ENCODE data around the gene OR4D11.
"Not testable (repeated sequence)": the region's sequence is repeated elsewhere in the genome, so short reads cannot be mapped to it uniquely, and the experiment has no call there.

The OR4D11 gene

DNA sequence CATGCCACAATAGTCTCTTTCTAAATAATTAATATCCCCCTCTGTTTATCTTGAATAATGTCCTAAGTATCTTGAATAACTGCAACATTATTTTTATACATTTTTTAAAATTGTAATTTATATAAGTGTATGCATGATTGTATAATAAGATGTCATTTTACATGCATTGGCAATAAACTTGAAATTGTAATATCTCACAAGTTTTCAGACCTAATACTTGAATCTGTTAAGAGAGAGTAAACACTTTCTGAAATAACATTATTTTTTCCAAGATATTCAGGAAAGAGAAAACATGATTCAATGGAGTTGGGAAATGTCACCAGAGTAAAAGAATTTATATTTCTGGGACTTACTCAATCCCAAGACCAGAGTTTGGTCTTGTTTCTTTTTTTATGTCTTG is at the start of gene OR4D11:
Gene OR4D11 (plus strand): TSS at position 301 of the 400 bp plus-strand sequence. CDS start 0 bp downstream, at position 301.
- H3K4me3 Mint-ChIP-seq: no peak within 1 kb of the TSS
- no peaks in the 10 kb centered on the region for H3K4me1 Mint-ChIP-seq (ENCODE audit: low read depth)
- peaks cover 6% of the 10 kb centered on the region for H3K27me3 Mint-ChIP-seq (ENCODE audit: low read depth)
- no peaks in the 10 kb centered on the region for H3K9me3 Mint-ChIP-seq
- DNase-seq (ENCODE audit: low spot score): no peak
- H3K36me3 Mint-ChIP-seq (ENCODE audit: low read depth): no peaks in the 10 kb centered on the region
- H3K27ac Mint-ChIP-seq: no peak within 1 kb of the TSS

DNA sequence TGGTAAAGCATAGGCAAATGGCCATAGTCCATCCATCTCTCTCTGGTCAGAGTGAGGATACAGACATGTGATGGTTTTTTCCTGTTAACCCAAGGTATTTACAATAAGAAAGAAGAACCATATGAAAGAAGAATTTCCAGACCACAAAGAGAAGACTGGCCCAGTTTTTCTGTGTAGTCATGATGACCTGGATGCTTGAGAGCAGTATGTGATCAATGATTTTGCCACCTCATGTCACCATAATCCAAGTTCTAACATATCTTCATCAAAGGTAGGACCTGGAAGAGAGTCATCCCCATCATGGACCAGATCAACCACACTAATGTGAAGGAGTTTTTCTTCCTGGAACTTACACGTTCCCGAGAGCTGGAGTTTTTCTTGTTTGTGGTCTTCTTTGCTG is 46.7 kb upstream of the OR4D11 start, which contains the start of gene OR4D6:
Gene OR4D6 (plus strand): TSS at position 301 of the 400 bp plus-strand sequence. CDS start 0 bp downstream, at position 301.
- H3K9me3 Mint-ChIP-seq: no peaks in the 10 kb centered on the region
- no peak within 1 kb of the TSS for H3K27ac Mint-ChIP-seq
- no peaks in the 10 kb centered on the region for H3K4me1 Mint-ChIP-seq (ENCODE audit: low read depth)
- H3K27me3 Mint-ChIP-seq (ENCODE audit: low read depth): no peaks in the 10 kb centered on the region
- no peak for DNase-seq (ENCODE audit: low spot score)
- no peak within 1 kb of the TSS for H3K4me3 Mint-ChIP-seq
- H3K36me3 Mint-ChIP-seq (ENCODE audit: low read depth): no peaks in the 10 kb centered on the region

DNA sequence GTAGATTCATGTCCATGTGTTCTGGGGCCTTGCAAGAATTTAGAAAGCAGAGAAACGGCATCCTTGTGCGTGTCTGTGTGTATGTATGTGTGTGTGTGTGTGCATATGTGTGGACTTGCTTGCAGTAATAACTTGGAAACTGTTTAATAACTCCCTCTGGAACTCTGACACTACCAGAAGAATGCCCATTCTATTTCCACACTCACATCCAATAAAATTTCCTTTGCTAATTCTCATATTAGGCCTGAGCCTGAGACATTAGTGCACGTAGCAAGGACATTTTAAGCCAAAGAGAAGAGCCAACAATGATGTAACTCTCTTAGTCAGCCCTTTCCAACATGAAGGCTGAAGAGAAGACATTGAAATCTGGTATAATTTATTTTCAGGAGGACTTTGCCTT is 43.5 kb upstream of the OR4D11 start:
- Mint-ChIP-seq H3K27ac (no peak overlapping the region), H3K36me3 (ENCODE audit: low read depth) (no peaks in the 10 kb centered on the region), H3K4me1 (ENCODE audit: low read depth) (no peaks in the 10 kb centered on the region), H3K9me3 (no peaks in the 10 kb centered on the region), H3K27me3 (ENCODE audit: low read depth) (peaks cover 3% of the 10 kb centered on the region), H3K4me3 (no peak overlapping the region)
- DNase-seq (ENCODE audit: low spot score): no peak

DNA sequence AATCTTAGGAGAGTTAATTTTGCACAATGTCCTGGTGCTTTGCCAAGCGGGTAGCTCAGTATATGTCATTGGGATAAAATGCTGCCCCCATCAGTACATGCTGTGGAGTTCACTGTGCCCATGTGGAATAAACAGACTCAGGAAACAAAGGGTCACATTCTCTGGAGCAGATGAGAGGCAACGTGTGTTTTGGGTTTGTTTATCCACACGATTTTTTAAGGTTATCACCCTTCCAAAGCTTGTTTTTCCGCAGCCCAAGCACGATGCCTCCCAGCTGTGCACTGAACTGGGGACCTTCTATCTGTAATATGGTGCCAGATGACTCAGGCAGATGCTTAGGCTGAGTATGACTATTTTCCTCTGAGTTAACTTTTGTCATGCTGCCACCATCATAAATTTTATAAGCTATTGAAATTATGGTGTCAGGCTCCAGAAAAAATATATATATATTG is 40.2 kb upstream of the OR4D11 start:
- no peak overlapping the region for H3K4me3 Mint-ChIP-seq
- peaks cover 3% of the 10 kb centered on the region for H3K27me3 Mint-ChIP-seq (ENCODE audit: low read depth)
- no peaks in the 10 kb centered on the region for H3K9me3 Mint-ChIP-seq
- H3K4me1 Mint-ChIP-seq (ENCODE audit: low read depth): no peaks in the 10 kb centered on the region
- no peak overlapping the region for H3K27ac Mint-ChIP-seq
- no peaks in the 10 kb centered on the region for H3K36me3 Mint-ChIP-seq (ENCODE audit: low read depth)
- no peak for DNase-seq (ENCODE audit: low spot score)

DNA sequence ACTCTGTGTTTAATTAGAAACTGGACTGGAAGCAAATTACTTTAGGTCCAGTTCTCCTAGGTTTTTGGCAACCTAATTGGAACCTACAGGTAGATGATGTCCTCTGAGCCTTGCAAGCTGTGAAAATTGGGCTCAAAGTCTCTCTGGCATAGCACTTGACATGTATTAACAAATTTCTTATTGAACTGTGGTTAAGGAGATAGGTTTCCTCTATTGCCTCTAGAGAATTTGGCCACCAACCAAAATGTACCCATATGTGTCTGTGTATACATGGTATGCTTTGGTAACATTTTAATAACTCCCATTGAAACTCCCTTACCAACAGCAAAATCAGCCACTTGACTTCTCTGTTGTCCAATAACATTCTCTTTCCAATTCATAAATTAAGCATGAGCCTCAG is 30.4 kb upstream of the OR4D11 start, which contains the start of gene OR4D10:
Gene OR4D10 (plus strand): TSS at position 301 of the 400 bp plus-strand sequence. CDS start 4,115 bp downstream, outside the sequence.
- no peaks in the 10 kb centered on the region for H3K9me3 Mint-ChIP-seq
- no peaks in the 10 kb centered on the region for H3K4me1 Mint-ChIP-seq (ENCODE audit: low read depth)
- no peak within 1 kb of the TSS for H3K4me3 Mint-ChIP-seq
- H3K27me3 Mint-ChIP-seq (ENCODE audit: low read depth): peaks cover 3% of the 10 kb centered on the region
- H3K36me3 Mint-ChIP-seq (ENCODE audit: low read depth): no peaks in the 10 kb centered on the region
- DNase-seq (ENCODE audit: low spot score): no peak
- no peak within 1 kb of the TSS for H3K27ac Mint-ChIP-seq

GRCh38 chr11:59475176-59475575 is 28.2 kb upstream of the OR4D11 start:
- DNase-seq (ENCODE audit: low spot score): no peak

DNA sequence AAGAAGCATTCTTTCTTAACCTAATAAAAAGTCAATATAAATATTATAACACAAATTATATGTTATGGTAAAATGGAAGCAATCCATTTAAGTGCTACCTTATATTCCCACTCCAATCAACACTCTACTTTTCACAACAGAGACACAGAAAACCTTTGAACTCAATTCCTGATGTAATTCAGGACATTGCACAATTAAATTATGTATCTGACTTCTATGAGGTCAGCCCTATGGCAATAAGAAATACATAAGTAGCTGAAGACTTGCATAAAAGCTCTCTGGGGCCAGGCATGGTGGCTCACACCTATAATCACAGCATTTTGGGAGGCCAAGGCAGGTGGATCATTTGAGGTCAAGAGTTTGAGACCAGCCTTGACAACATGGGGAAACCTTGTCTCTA is 23.5 kb upstream of the OR4D11 start:
- peaks cover 4% of the 10 kb centered on the region for H3K27me3 Mint-ChIP-seq (ENCODE audit: low read depth)
- H3K4me3 Mint-ChIP-seq: no peak overlapping the region
- H3K36me3 Mint-ChIP-seq (ENCODE audit: low read depth): no peaks in the 10 kb centered on the region
- no peaks in the 10 kb centered on the region for H3K9me3 Mint-ChIP-seq
- no peak for DNase-seq (ENCODE audit: low spot score)
- no peak overlapping the region for H3K27ac Mint-ChIP-seq
- no peaks in the 10 kb centered on the region for H3K4me1 Mint-ChIP-seq (ENCODE audit: low read depth)

More at GRCh38 chr11:59475176-59475575, 28.2 kb upstream of the OR4D11 start:
- Mint-ChIP-seq H3K9me3 (no peaks in the 10 kb centered on the region), H3K36me3 (ENCODE audit: low read depth) (no peaks in the 10 kb centered on the region), H3K27ac (no peak overlapping the region), H3K4me3 (no peak overlapping the region), H3K27me3 (ENCODE audit: low read depth) (peaks cover 7% of the 10 kb centered on the region), H3K4me1 (ENCODE audit: low read depth) (no peaks in the 10 kb centered on the region)

- Mint-ChIP-seq H3K4me3 (no peak overlapping the region), H3K9me3 (no peaks in the 10 kb centered on the region), H3K4me1 (ENCODE audit: low read depth) (no peaks in the 10 kb centered on the region), H3K27me3 (ENCODE audit: low read depth) (peaks cover 4% of the 10 kb centered on the region), H3K27ac (no peak overlapping the region), H3K36me3 (ENCODE audit: low read depth) (no peaks in the 10 kb centered on the region)
- no peak for DNase-seq (ENCODE audit: low spot score)
These were observed 23.0 kb upstream of the OR4D11 start for GRCh38 chr11:59480359-59480758.

- Mint-ChIP-seq H3K27me3 (ENCODE audit: low read depth) (peaks cover 11% of the 10 kb centered on the region), H3K27ac (no peak overlapping the region), H3K36me3 (ENCODE audit: low read depth) (no peaks in the 10 kb centered on the region), H3K9me3 (no peaks in the 10 kb centered on the region), H3K4me3 (no peak overlapping the region), H3K4me1 (ENCODE audit: low read depth) (no peaks in the 10 kb centered on the region)
- no peak for DNase-seq (ENCODE audit: low spot score)
These were observed 1.4 kb upstream of the OR4D11 start for GRCh38 chr11:59501931-59502330.

DNA sequence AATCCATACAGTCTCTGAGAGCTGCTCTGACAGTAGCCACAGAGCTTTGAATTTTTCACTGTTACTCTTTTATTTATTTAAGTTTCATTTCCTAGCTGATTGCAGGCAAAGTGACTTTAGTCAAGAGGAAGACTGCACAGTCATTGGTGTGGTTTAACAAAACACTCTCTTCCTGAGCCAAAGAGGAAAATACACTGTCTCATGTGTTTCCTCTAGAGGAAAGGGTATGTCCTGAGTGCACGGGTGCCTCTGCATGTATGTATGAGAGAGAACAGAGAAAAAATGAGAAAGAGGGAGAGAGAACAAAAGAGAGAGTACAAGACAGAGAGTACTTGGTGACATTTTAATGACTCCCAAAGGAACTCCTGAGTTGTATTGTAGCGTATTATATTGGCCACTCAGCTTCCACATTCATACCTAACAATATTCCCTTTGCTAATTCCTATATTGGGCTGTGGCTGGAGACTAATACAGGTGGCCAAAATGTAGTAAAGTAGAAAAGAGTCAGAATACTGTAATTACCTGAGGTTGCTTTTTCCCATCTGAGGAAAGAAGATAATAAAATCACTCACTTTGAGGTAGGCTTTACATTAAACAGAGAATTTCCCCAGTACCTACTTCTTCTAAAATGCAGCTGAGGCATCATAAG is 7.7 kb downstream of the OR4D11 start, which contains the start of gene OR4D9:
Gene OR4D9 (plus strand): TSS at position 599 of the 649 bp plus-strand sequence. CDS start 3,374 bp downstream, outside the sequence.
- peak within 1 kb of the TSS; percentile 67 for H3K4me3 Mint-ChIP-seq
- peaks cover 20% of the 10 kb centered on the region for H3K4me1 Mint-ChIP-seq (ENCODE audit: low read depth)
- peaks cover 4% of the 10 kb centered on the region for H3K9me3 Mint-ChIP-seq
- peaks cover 4% of the 10 kb centered on the region for H3K27me3 Mint-ChIP-seq (ENCODE audit: low read depth)
- H3K36me3 Mint-ChIP-seq (ENCODE audit: low read depth): no peaks in the 10 kb centered on the region
- peak within 1 kb of the TSS; percentile 68 for H3K27ac Mint-ChIP-seq
- DNase-seq (ENCODE audit: low spot score): peak; percentile 8

- peaks cover 4% of the 10 kb centered on the region for H3K9me3 Mint-ChIP-seq
- no peak overlapping the region for H3K27ac Mint-ChIP-seq
- DNase-seq (ENCODE audit: low spot score): no peak
- peaks cover 20% of the 10 kb centered on the region for H3K4me1 Mint-ChIP-seq (ENCODE audit: low read depth)
- no peaks in the 10 kb centered on the region for H3K36me3 Mint-ChIP-seq (ENCODE audit: low read depth)
- H3K4me3 Mint-ChIP-seq: no peak overlapping the region
- peaks cover 4% of the 10 kb centered on the region for H3K27me3 Mint-ChIP-seq (ENCODE audit: low read depth)
These were observed 8.3 kb downstream of the OR4D11 start for GRCh38 chr11:59511675-59512074.

- not testable (repeated sequence) for H3K4me3 Mint-ChIP-seq; H3K9me3 Mint-ChIP-seq; H3K36me3 Mint-ChIP-seq (ENCODE audit: low read depth); H3K4me1 Mint-ChIP-seq (ENCODE audit: low read depth); H3K27ac Mint-ChIP-seq; DNase-seq (ENCODE audit: low spot score)
- peaks cover 23% of the 10 kb centered on the region for H3K27me3 Mint-ChIP-seq (ENCODE audit: low read depth)
These were observed 16.8 kb downstream of the OR4D11 start for GRCh38 chr11:59520139-59520538.

GRCh38 chr11:59520741-59521140 is 17.4 kb downstream of the OR4D11 start:
- H3K27ac Mint-ChIP-seq: no peak overlapping the region
- H3K4me1 Mint-ChIP-seq (ENCODE audit: low read depth): peaks cover 2% of the 10 kb centered on the region
- H3K4me3 Mint-ChIP-seq: no peak overlapping the region
- H3K36me3 Mint-ChIP-seq (ENCODE audit: low read depth): no peaks in the 10 kb centered on the region
- H3K27me3 Mint-ChIP-seq (ENCODE audit: low read depth): peaks cover 21% of the 10 kb centered on the region
- no peak for DNase-seq (ENCODE audit: low spot score)
- no peaks in the 10 kb centered on the region for H3K9me3 Mint-ChIP-seq

- peaks cover 2% of the 10 kb centered on the region for H3K4me1 Mint-ChIP-seq (ENCODE audit: low read depth)
- H3K4me3 Mint-ChIP-seq: no peak overlapping the region
- peaks cover 22% of the 10 kb centered on the region for H3K27me3 Mint-ChIP-seq (ENCODE audit: low read depth)
- no peak for DNase-seq (ENCODE audit: low spot score)
- no peaks in the 10 kb centered on the region for H3K36me3 Mint-ChIP-seq (ENCODE audit: low read depth)
- no peak overlapping the region for H3K27ac Mint-ChIP-seq
- no peaks in the 10 kb centered on the region for H3K9me3 Mint-ChIP-seq
These were observed 20.2 kb downstream of the OR4D11 start for GRCh38 chr11:59523541-59523940.

Data from T-helper 2 cell treated with Interferon-gamma antibody and Interleukin-4, amounts not matched to agents 5 μg/mL and 100 μg/mL, for 36 hours (primary cell).